ENCODE data around the gene DGKQ. TPM values are rescaled to one million over a fixed set of nuclear protein-coding genes. Genes with fewer than 3 reads are reported as not detected.

The DGKQ gene
- total and polyA plus RNA-seq, 2 of the 13 experiments (the other 11 are each of a cell fraction or from before 2014, with no cell fraction given) = 4.5 to 7.2 TPM

GRCh38 chr4:958696-959337 is 14.6 kb downstream of the DGKQ start (continued):
- TF ChIP-seq NFAT5 (CRISPR knock-in tag; IDR thresholded peaks at IDR 0.05) = no peak
- no peak for TF ChIP-seq ZNF761 (CRISPR knock-in tag; conservative IDR thresholded peaks at IDR 0.05)
- no peak for TF ChIP-seq DNMT1 (CRISPR knock-in tag; IDR thresholded peaks at IDR 0.05)
- no peak for TF ChIP-seq SUZ12 (IDR thresholded peaks at IDR 0.05; ENCODE audit: low read depth, low read length)
- TF ChIP-seq RFXANK (CRISPR knock-in tag; IDR thresholded peaks at IDR 0.05) = no peak
- no peak for TF ChIP-seq STAG1 (CRISPR knock-in tag; IDR thresholded peaks at IDR 0.05)
- no peak for TF ChIP-seq MXI1 (IDR thresholded peaks at IDR 0.05; ENCODE audit: borderline replicate concordance, low read depth, low read length)
- TF ChIP-seq ZNF737 (CRISPR knock-in tag; IDR thresholded peaks at IDR 0.05; ENCODE audit: borderline replicate concordance) = no peak
- TF ChIP-seq KLF9 (CRISPR knock-in tag; IDR thresholded peaks at IDR 0.05; ENCODE audit: low read depth) = no peak
- no peak for TF ChIP-seq ZNF652 (CRISPR knock-in tag; IDR thresholded peaks at IDR 0.05; ENCODE audit: borderline replicate concordance, low read depth)
- TF ChIP-seq MYC (CRISPR knock-in tag; IDR thresholded peaks at IDR 0.05; ENCODE audit: borderline replicate concordance) = no peak
- TF ChIP-seq ZNF691 (CRISPR knock-in tag; IDR thresholded peaks at IDR 0.05; ENCODE audit: borderline replicate concordance, low read depth) = no peak
